Keratinocyte (primary cell): ENCODE results near the gene ZNF674. TPM values are rescaled to one million over a fixed set of nuclear protein-coding genes. Genes with fewer than 3 reads are reported as not detected.
"Not testable (repeated sequence)": the region's sequence is repeated elsewhere in the genome, so short reads cannot be mapped to it uniquely, and the experiment has no call there.

Source experiments
- DNase-seq: peaks from one replicate; pipeline ENCODE4 v3.0.0-alpha.2; 2011; ENCODE audit warnings: low read depth, missing footprints, low spot score
- FAIRE-seq: peaks from 2 replicates; lab custom pipeline; 2011; peaks lifted over from hg19 to GRCh38; lab: Jason Lieb, UNC
- H2AFZ ChIP-seq: 2 replicates; pipeline ENCODE4 v1.6.0; 2012; ENCODE audit warnings: low read length, control low read depth, inconsistent platforms; ENCODE audit not compliant: control insufficient read depth
- H3K27ac ChIP-seq: 2 replicates; pipeline ENCODE4 v1.5.1; 2011; ENCODE audit warnings: low read length; ENCODE audit not compliant: control insufficient read depth, insufficient read depth
- H3K27me3 ChIP-seq: 3 replicates; pipeline ENCODE4 v1.6.0; 2011; ENCODE audit warnings: low read length; ENCODE audit not compliant: control insufficient read depth, insufficient read depth; ENCODE audit errors: extremely low read depth
- H3K36me3 ChIP-seq, 2 experiments: 2 replicates in 1 of 2; 3 replicates in 1 of 2; pipeline ENCODE4 v1.5.1; 2011; ENCODE audit warnings: low read length in 2 of 2, mild to moderate bottlenecking in 1 of 2; ENCODE audit not compliant: control insufficient read depth in 2 of 2, insufficient read depth in 2 of 2; ENCODE audit errors: extremely low read depth in 1 of 2
- H3K4me1 ChIP-seq: 3 replicates; pipeline ENCODE4 v1.5.1; 2011; ENCODE audit warnings: low read length; ENCODE audit not compliant: control insufficient read depth, insufficient read depth; ENCODE audit errors: extremely low read depth
- H3K4me2 ChIP-seq: 3 replicates; pipeline ENCODE4 v1.6.0; 2011; ENCODE audit warnings: low read depth, low read length; ENCODE audit not compliant: control insufficient read depth, insufficient read depth; ENCODE audit errors: extremely low read depth
- H3K4me3 ChIP-seq, 3 experiments: fragments of 200-600 bp in 1 of 3; sonication (generic) in 1 of 3; 2 replicates in 2 of 3; 3 replicates in 1 of 3; pipeline ENCODE4 v1.5.1; 2011 to 2016; ENCODE audit warnings: low read length in 3 of 3, mild to moderate bottlenecking in 3 of 3, control low read depth in 2 of 3, inconsistent platforms in 1 of 3, low read depth in 1 of 3, mixed read lengths in 1 of 3, mixed run types in 1 of 3, moderate library complexity in 1 of 3; ENCODE audit not compliant: control insufficient read depth in 2 of 3, insufficient read depth in 2 of 3; ENCODE audit errors: extremely low read depth in 1 of 3
- H3K79me2 ChIP-seq: 2 replicates; pipeline ENCODE4 v1.6.0; 2012; ENCODE audit warnings: low read length; ENCODE audit not compliant: control insufficient read depth, insufficient read depth
- H3K9ac ChIP-seq: 3 replicates; pipeline ENCODE4 v1.6.0; 2011; ENCODE audit warnings: low read length; ENCODE audit not compliant: control insufficient read depth, insufficient read depth; ENCODE audit errors: extremely low read depth
- H3K9me1 ChIP-seq: 3 replicates; pipeline ENCODE4 v1.6.0; 2011; ENCODE audit warnings: low read length; ENCODE audit not compliant: control insufficient read depth, insufficient read depth; ENCODE audit errors: extremely low read depth
- H3K9me3 ChIP-seq: 2 replicates; pipeline ENCODE4 v1.5.1; 2012; ENCODE audit warnings: low read depth, low read length; ENCODE audit not compliant: control insufficient read depth
- H4K20me1 ChIP-seq: 3 replicates; pipeline ENCODE4 v1.6.0; 2011; ENCODE audit warnings: low read length; ENCODE audit not compliant: control insufficient read depth, insufficient read depth; ENCODE audit errors: extremely low read depth
- CTCF ChIP-seq, 3 experiments: IDR thresholded peaks in 1 of 3; conservative IDR thresholded peaks in 1 of 3; optimal IDR thresholded peaks in 1 of 3; 2 replicates in 2 of 3; 3 replicates in 1 of 3; pipeline versions ENCODE3 to v1.5.1; 2011; ENCODE audit warnings: low read length in 3 of 3, mild to moderate bottlenecking in 3 of 3, moderate library complexity in 2 of 3, control low read depth in 1 of 3, inconsistent platforms in 1 of 3; ENCODE audit not compliant: insufficient read depth in 2 of 3; ENCODE audit errors: extremely low read depth in 1 of 3
- EZH2 ChIP-seq: IDR thresholded peaks from one replicate; pipeline ENCODE4 v1.6.1; 2012; ENCODE audit warnings: inconsistent platforms, mild to moderate bottlenecking, low read length, moderate library complexity
- dilution Hi-C: fragments of 300-500 bp; cut with MboI; formaldehyde crosslinking; loops from one replicate; pipeline ENCODE4 v1.7.0; 2020; ENCODE audit warnings: low sequenced_read_pairs; ENCODE audit not compliant: extremely low pct_ligation_motif_present
- polyA plus RNA-seq, 5 experiments: library from polyadenylated mRNA; depleted of rRNA in 3 of 5; stranded (reverse) in 3 of 5; stranded (forward) in 1 of 5; unstranded in 1 of 5; fragments of >200 nt; gene quantifications; 1 replicate in 1 of 5; 2 replicates in 3 of 5; 3 replicates in 1 of 5; pipeline versions ENCODE4 v1.2.1 to v1.2.3, GENCODE V29; 2011 to 2012; ENCODE audit warnings: missing spikeins in 2 of 5, low read depth in 1 of 5, low replicate concordance in 1 of 5

The ZNF674 gene
- polyA plus RNA-seq, 1 donor (not counting 4 experiments of a cell fraction or from before 2014, with no cell fraction given), result 2.1 TPM

GRCh38 chrX:46485897-46486296, 59.3 kb downstream of the ZNF674 start:
- H4K20me1 ChIP-seq, result no peaks in the 10 kb centered on the region
- no peak overlapping the region for H2AFZ ChIP-seq
- no peak overlapping the region for H3K27ac ChIP-seq
- H3K4me3 ChIP-seq, result no peak overlapping the region
- dilution Hi-C loops, result no loop called here
- no peaks in the 10 kb centered on the region for H3K79me2 ChIP-seq
- no peak for DNase-seq
- no peak overlapping the region for H3K4me2 ChIP-seq
- no peaks in the 10 kb centered on the region for H3K27me3 ChIP-seq
- no peaks in the 10 kb centered on the region for H3K4me1 ChIP-seq
- no peak for TF ChIP-seq EZH2
- peaks cover 3% of the 10 kb centered on the region for H3K9me3 ChIP-seq
- H3K9me1 ChIP-seq, result no peaks in the 10 kb centered on the region
- no peak for FAIRE-seq
- no peak overlapping the region for H3K9ac ChIP-seq
- no peaks in the 10 kb centered on the region for H3K36me3 ChIP-seq

GRCh38 chrX:46478634-46479033, 66.6 kb downstream of the ZNF674 start:
- H4K20me1 ChIP-seq, H3K36me3 ChIP-seq, DNase-seq, H3K79me2 ChIP-seq, H3K9me1 ChIP-seq, H3K27me3 ChIP-seq, H3K4me1 ChIP-seq, H3K27ac ChIP-seq, dilution Hi-C loops, H3K4me2 ChIP-seq, H3K9me3 ChIP-seq, H3K4me3 ChIP-seq, H2AFZ ChIP-seq, H3K9ac ChIP-seq, FAIRE-seq: not testable (repeated sequence)

- no peak overlapping the region for H3K4me3 ChIP-seq
- no peaks in the 10 kb centered on the region for H3K79me2 ChIP-seq
- H3K4me2 ChIP-seq, result no peak overlapping the region
- no peak for TF ChIP-seq CTCF (optimal IDR thresholded peaks at IDR 0.05 in 1 of 3, IDR thresholded peaks at IDR 0.05 in 1 of 3, conservative IDR thresholded peaks at IDR 0.05 in 1 of 3; ENCODE audit: extremely low read depth in 1 of 3, insufficient read depth in 2 of 3, low read length in 3 of 3)
- TF ChIP-seq EZH2, result no peak
- H3K9me3 ChIP-seq, result peaks cover 3% of the 10 kb centered on the region
- dilution Hi-C loops, result no loop called here
- no peaks in the 10 kb centered on the region for H3K4me1 ChIP-seq
- DNase-seq (no peak), FAIRE-seq (no peak)
- H2AFZ ChIP-seq, result no peak overlapping the region
- no peaks in the 10 kb centered on the region for H3K36me3 ChIP-seq
- no peak overlapping the region for H3K27ac ChIP-seq
- H4K20me1 ChIP-seq, result no peaks in the 10 kb centered on the region
- no peak overlapping the region for H3K9ac ChIP-seq
- no peaks in the 10 kb centered on the region for H3K27me3 ChIP-seq
- H3K9me1 ChIP-seq, result no peaks in the 10 kb centered on the region
These were observed 67.8 kb downstream of the ZNF674 start for GRCh38 chrX:46477435-46477834.
